Measurements from ENCODE around the gene TTBK2. TPM values are rescaled to one million over a fixed set of nuclear protein-coding genes. Genes with fewer than 3 reads are reported as not detected.
A peak's percentile ranks its signal among the peaks of the same experiment; 100 is the strongest.

TTBK2 gene
- polyA plus RNA-seq, 3 donors, result 3.7 to 9.0 (median 5.7) TPM

DNA sequence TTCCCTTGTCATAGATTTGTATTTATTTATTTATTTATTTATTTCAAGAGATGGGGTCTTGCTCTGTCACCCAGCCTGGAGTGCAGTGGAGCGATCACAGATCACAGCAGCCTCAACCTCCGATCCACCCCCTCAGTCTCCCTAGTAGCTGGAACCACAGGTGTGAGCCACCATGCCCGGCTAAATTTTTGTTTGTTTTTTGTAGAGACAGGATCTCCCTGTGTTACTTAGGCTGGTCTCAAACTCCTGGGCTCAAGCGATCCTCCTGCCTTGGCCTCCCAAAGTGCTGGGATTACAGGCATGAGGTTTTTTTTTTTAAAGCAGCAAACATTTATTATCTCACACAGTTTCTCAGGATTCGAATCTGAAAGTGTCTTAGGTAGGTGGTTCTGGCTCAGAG is 2.5 kb downstream of the TTBK2 start:
- H3K36me3 ChIP-seq (replicated peaks in 1 of 2; ENCODE audit: control insufficient read depth in 1 of 2, insufficient read depth in 2 of 2, low read length in 2 of 2), result no peaks in the 10 kb centered on the region
- no peak overlapping the region for H3K4me2 ChIP-seq (replicated peaks; ENCODE audit: extremely low read depth, low read length, poor library complexity, severe bottlenecking)
- H3K36me3 Mint-ChIP-seq, result no peaks in the 10 kb centered on the region
- DNase-seq, result no peak
- peaks cover 49 to 75% of the 10 kb centered on the region in 2 donors for H3K4me1 ChIP-seq (ENCODE audit: control insufficient read depth in 1 of 2, insufficient read depth in 2 of 2, low read length in 2 of 2)
- no peaks in the 10 kb centered on the region for H3K27me3 ChIP-seq (ENCODE audit: control insufficient read depth in 2 of 2, insufficient read depth in 2 of 2, low read length in 2 of 2)
- no peak overlapping the region for H3K27ac ChIP-seq (ENCODE audit: low read depth in 1 of 2, low read length in 2 of 2)
- H3K9ac ChIP-seq (ENCODE audit: insufficient read depth, low read length, poor library complexity, severe bottlenecking), result no peak overlapping the region
- H3K4me1 Mint-ChIP-seq, result peaks cover 62% of the 10 kb centered on the region
- peaks cover 70% of the 10 kb centered on the region for H3K79me2 ChIP-seq (ENCODE audit: insufficient read depth, low read length)
- no peaks in the 10 kb centered on the region for H3K9me3 Mint-ChIP-seq
- no peak overlapping the region for H3K27ac Mint-ChIP-seq
- no peak overlapping the region for H3K4me3 ChIP-seq (replicated peaks in 1 of 3; ENCODE audit: low read depth in 2 of 3, low read length in 3 of 3)
- H4K20me1 ChIP-seq (ENCODE audit: insufficient read depth, low read length), result no peaks in the 10 kb centered on the region
- peaks cover 0 to 7% (median 2%) of the 10 kb centered on the region in 3 donors for H3K27me3 Mint-ChIP-seq (ENCODE audit: low read depth in 3 of 3)
- H3K4me3 Mint-ChIP-seq, result no peak overlapping the region
- WGBS (ENCODE audit: insufficient coverage), result no CpG with 5 or more reads among the region's 5 CpGs
- no peaks in the 10 kb centered on the region for H3K9me3 ChIP-seq (replicated peaks in 1 of 2; ENCODE audit: control insufficient read depth in 1 of 2, insufficient read depth in 1 of 2, low read length in 2 of 2)
- no peak overlapping the region for H2AFZ ChIP-seq (ENCODE audit: insufficient read depth, low read depth, low read length, poor library complexity, severe bottlenecking)
- no peak for TF ChIP-seq CTCF (IDR thresholded peaks at IDR 0.05)
- intact Hi-C loops (cut with micrococcal nuclease), result no loop called here

DNA sequence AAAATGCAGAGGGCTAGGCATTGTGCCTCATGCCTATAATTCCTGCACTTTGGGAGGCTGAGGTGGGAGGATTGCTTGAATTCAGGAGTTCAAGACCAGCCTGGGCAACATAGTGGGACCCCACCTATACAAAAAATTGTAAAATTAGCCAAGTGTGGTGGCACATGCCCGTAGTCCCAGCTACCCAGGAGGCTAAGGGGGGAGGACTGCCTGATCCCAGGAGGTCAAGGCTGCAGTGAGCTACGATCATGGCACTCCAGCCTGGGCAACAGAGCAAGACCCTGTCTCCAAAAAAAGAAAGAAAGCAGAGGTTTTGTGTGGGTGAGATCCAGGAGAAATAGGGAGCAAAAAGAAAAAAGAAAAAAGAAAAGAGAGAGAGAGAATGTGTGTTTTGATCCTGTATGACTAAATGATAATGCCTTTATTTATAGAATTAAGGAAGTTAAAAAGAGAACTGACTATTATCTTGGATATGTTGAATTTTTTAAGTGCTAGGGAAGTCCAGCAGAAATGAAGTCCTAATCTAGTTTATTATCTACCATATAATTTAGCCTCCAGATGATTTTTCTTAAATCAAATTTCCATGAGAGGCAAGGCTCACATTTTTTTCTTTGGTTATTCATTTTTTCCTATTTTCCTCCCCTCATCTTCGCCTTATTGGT is 4.8 kb downstream of the TTBK2 start:
- Mint-ChIP-seq H3K27ac (peak overlapping the region; percentile 70 to 95 (median 91)), H3K36me3 (no peaks in the 10 kb centered on the region), H3K4me1 (peaks cover 55% of the 10 kb centered on the region), H3K4me3 (peak overlapping the region; percentile 50 to 83), H3K9me3 (no peaks in the 10 kb centered on the region), H3K27me3 (ENCODE audit: low read depth in 3 of 3) (peaks cover 0 to 1% (median 0%) of the 10 kb centered on the region in 3 donors)
- Histone ChIP-seq H4K20me1 (ENCODE audit: insufficient read depth, low read length) (peaks cover 13% of the 10 kb centered on the region), H3K79me2 (ENCODE audit: insufficient read depth, low read length) (peaks cover 92% of the 10 kb centered on the region), H3K4me1 (ENCODE audit: control insufficient read depth in 1 of 2, insufficient read depth in 2 of 2, low read length in 2 of 2) (peaks cover 40 to 63% of the 10 kb centered on the region in 2 donors), H3K9ac (ENCODE audit: insufficient read depth, low read length, poor library complexity, severe bottlenecking) (no peak overlapping the region), H3K27ac (ENCODE audit: low read depth in 1 of 2, low read length in 2 of 2) (peak overlapping the region; percentile 53 to 75), H3K4me3 (replicated peaks in 1 of 3; ENCODE audit: low read depth in 2 of 3, low read length in 3 of 3) (peak overlapping the region in 2 of 3 experiments; percentile 26 to 63), H3K4me2 (replicated peaks; ENCODE audit: extremely low read depth, low read length, poor library complexity, severe bottlenecking) (peak overlapping the region; percentile 61), H3K27me3 (ENCODE audit: control insufficient read depth in 2 of 2, insufficient read depth in 2 of 2, low read length in 2 of 2) (no peaks in the 10 kb centered on the region), H3K9me3 (replicated peaks in 1 of 2; ENCODE audit: control insufficient read depth in 1 of 2, insufficient read depth in 1 of 2, low read length in 2 of 2) (no peaks in the 10 kb centered on the region), H3K36me3 (replicated peaks in 1 of 2; ENCODE audit: control insufficient read depth in 1 of 2, insufficient read depth in 2 of 2, low read length in 2 of 2) (no peaks in the 10 kb centered on the region), H2AFZ (ENCODE audit: insufficient read depth, low read depth, low read length, poor library complexity, severe bottlenecking) (no peak overlapping the region)
- intact Hi-C loops (cut with micrococcal nuclease), result no loop called here
- WGBS (ENCODE audit: insufficient coverage), result 75% methylated on average over 2 of the region's 3 CpGs
- peak in 2 of 3 donors; percentile 19 to 41 for DNase-seq
- TF ChIP-seq CTCF (IDR thresholded peaks at IDR 0.05), result no peak
